Suppressor macrophage treated with lipopolysaccharide for 4 hours (primary cell): ENCODE measurements around the gene RPS6KA1.
A peak's percentile ranks its signal among the peaks of the same experiment; 100 is the strongest.
"Not testable (repeated sequence)": the region's sequence is repeated elsewhere in the genome, so short reads cannot be mapped to it uniquely, and the experiment has no call there.

Experiments
- DNase-seq: peaks from one replicate; pipeline ENCODE4 v3.0.0-alpha.2; 2020

The RPS6KA1 gene

DNA sequence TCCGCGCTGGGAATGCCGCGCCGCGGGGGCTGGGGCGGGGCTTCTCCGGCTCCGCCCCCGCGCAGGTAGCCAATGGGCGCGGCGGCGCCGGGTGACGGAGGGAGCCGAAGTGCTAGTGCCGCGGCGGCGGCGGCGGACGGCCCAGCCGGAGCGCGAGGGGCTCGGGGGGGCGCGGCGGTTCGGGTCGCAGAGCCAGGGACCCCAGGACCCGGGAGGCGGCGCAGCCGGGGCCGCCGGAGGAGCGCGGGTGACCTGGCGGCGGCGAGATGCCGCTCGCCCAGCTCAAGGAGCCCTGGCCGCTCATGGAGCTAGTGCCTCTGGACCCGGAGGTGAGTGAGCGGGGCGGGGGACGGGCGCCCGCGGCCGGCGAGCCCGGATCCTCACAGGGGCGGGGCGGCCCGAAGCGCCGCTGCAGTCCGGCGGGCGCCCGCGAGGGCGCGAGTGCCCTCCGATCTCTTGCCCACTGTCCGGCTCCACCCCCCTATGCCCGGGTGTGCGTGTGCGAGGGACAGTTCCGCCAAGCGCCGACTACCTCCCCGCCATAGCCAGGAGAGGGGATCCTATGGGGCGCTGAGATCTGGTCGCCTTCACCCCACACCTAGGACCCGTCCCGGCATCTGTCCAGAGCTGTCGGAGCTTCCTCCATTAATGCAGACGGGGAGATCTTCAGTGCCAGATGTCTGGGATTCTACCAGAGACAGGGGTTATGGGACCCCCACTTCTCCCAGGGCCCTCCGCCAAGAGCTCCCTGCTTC is at the start of gene RPS6KA1:
TSS of gene RPS6KA1 (plus strand) at position 107 of the 755 bp plus-strand sequence. CDS start at position 267, 160 bp downstream.
- peak; percentile 69 for DNase-seq

DNA sequence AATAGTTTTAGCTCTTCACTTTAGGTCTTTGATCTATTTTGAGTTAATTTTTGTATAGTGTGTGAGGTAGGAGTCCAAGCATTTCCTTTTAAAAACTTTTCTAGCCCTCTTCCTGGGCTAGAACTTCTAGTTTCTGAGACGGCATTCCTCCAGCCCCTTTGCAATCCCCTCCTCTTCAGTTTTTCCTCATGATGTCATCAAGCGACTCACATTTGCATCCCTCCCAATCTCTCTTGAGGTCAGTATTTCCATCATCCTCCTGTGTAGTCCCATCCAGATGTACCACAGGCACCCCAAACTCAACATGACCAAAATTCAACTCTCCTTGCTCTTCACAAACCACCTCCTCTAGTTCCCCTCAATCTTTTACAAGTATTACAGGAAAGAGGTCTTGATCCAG is 46.6 kb upstream of the RPS6KA1 start:
- DNase-seq: no peak

DNA sequence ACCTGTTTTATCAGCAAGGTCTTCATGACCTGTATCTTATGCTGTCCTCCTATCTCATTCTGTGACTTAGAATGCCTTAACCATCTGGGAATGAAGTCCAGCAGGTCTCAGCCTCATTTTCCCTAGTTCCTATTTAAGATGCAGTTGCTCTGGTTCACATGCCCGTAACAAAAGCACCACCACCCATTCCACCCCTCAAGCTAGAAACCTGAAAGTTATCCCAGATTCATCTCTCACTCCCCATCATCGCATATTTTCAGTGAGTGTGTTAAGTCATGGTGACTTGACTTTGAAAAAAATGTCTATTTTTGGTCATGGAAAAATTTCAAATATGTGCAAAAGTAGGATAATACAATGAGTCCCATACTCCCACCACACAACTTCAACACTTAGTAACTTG is 45.6 kb upstream of the RPS6KA1 start:
- DNase-seq: no peak

DNA sequence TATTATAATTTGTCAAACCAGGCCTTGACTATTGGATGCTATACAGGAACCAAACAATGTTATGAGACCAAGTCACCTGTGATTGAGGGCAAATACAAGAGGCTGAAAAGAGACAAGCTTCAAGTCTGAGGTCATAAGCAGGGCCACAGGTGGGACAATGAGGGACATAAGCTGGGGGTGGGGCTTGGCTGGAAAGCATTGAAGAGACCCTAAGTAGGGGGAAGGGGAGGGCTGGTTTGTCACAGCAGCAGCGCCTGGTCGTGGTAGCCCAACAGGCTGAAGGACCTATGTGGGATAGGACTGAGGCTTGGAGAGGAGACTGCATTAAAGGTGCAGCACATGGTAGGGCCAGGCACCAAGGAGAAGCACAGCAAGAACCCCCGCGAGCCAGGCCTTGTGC is 39.4 kb upstream of the RPS6KA1 start:
- DNase-seq: no peak

DNA sequence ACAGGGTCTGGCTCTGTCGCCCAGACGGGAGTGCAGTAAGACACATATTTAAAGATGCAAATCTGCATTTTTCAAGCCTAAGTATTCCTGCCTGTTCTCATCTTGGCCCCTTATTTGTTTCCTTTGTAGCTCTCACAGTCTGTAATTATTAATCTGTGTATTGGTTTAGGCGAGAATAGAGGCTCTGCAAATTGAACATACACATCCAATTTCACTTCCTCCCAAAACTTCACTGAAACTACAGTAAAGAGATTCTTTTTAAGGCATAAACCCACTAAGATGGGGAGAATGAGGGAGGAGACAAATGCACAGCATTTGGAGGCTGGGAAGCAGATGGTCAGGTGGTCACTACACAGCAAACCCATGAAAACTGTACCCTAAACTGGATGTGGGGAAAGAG is 36.3 kb upstream of the RPS6KA1 start:
- no peak for DNase-seq

DNA sequence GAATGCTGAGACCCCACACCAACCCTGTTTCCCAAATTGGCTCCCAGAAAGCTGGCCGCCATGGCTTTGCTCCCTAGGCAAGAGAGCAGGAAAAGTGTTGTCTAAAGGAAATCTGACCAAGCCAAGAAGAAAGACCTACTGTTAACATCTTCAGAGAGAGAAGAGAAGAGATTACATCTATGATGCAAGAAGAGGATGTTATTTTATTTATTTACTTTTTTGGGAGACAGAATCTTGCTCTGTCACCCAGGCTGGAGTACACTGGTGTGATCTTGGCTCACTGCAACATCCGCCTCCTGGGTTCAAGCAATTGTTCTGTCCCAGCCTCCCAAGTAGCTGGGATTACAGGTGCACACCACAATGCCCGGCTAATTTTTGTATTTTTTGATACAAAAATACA is 35.6 kb upstream of the RPS6KA1 start:
- no peak for DNase-seq

DNA sequence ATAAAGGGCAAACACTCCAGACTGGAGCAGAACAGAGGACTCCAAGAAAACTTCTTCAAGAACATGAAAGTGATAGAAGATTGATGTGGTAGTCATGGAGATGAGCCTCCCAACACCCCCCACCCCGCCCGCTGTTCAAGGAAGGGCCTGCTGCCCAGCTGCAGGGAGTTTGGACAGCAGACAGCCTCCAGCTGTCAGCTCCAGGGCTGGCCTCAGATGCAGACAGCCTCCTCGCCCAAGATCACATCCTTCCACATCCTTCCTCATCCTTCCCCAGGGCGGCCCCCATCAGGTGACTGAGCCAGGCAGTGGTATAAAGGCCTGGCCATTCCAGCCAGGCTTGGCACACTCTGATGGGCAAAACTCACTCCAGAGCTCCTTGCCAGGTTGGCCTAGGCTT is 32.7 kb upstream of the RPS6KA1 start:
- no peak for DNase-seq

DNA sequence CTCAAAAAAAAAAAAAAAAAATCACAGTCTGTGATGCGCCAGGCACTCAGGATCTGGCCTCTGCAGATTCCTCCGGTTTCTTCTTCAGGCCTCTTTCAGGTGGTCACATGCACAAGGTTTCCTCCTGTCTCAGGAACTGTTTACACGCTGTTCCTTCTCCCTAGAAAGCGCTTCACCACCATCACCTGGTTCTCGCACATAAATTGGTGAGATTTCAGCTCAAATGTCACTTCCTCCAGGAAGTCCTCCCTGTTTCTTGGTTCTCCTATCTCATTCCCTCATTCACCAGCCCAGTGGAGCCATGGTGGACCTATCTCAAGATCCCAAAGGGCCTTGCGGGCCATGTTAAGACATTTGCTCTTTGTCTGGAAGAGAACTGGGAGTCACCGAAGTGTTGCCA is 30.7 kb upstream of the RPS6KA1 start:
- DNase-seq: no peak

DNA sequence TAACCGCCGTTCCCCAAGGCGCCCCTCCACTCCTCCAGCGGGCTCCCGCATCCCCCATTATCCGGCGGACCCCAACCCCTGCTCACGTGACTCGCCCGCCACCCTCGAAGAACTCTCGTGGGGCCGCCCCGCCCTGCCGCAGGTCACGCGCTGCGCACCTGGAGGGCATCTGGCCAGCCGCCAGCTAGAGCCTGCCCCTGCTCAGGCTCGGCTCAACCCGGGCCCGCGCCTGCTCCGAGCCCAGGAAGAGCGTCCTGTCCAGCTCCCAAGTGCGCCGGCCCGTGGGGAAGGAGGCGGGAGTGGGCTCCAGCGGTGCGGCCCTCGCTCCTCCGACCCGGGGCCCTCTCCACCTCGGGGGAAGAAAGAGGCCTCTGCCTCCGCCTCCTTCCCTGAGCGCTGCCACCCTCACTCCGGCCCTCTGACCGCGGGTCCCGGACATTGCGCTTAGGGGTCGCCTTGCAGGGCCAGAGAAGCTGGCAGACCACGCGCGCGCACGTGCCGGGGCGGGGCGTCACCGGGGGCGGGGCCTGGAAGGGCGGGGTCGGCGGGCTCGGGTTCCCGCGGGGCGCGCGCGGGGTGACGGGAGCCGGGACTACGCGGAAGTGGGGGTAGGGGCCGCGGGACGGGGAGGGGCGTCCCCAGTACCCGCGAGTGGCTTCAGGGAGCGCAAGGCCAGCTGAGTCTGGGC is 28.9 kb upstream of the RPS6KA1 start:
- peak; percentile 93 for DNase-seq

DNA sequence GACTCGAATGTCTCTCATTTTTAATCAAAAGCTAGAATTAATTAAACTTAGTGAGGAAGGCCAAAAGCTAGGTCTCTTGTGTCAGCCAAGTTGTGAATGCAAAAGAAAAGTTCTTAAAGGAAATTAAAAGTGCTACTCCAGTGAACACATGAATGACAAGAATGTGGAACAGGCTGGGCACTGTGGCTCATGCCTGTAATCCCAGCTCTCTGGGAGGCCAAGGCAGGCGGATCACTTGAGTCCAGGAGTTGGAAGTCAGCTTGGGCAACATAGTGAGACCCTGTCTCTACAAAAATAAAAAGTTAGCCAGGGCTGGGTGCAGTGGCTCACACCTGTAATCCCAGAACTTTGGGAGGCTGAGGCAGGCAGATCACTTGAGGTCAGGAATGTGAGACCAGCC is 18.9 kb upstream of the RPS6KA1 start:
- DNase-seq: not testable (repeated sequence)

DNA sequence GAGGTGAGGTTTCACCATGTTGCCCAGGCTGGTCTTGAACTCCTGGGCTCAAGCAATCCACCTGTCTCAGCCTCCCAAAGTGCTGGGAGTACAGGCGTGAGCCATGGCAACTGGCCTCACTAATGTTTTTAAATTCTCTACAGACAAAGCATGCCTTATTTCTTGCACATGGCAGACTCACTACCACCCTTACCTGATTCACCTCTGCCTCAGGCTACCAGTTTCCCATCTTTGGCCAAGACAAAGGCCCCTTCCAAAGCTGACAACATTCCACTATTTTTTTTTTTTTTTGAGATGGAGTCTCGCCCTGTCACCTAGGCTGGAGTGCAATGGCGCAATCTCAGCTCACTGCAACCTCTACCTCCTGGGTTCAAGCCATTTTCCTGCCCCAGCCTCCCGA is 13.7 kb upstream of the RPS6KA1 start:
- DNase-seq: not testable (repeated sequence)

DNA sequence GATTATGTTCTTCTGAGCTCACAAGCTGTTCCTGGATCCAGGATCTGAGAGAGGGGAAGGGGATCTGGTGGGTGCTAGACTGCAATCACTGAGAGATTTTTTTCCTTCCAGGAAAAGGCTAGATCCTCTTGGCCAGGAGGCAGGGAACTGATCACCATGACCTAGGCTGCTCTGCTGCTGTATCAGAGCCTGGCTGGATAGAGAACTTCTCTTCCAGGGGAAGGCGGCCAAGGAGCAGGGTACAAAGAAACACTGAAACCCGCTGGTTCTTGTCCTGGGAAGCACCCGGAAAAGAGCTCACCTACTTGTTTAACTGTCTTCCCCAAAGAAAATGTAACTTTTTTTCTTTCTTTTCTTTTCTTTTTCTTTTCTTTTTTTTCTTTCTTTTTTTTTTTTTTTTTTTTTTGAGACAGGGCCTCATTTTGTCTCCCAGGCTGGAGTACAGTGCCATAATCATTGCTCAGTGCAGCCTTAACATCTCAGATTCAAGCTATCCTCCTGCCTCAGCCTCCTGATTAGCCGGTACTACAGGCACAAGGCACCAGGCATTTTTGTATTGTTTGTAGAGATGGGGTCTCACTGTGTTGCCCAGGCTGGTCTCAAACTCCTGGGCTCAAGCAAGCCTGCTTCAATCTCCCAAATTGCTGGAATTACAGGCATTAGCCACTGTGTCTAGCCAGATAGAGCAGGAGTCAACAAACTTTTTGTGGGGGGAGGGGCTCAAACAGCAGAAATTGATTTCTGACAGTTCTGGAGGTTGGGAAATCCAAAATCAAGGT is 12.4 kb upstream of the RPS6KA1 start:
- no peak for DNase-seq

DNA sequence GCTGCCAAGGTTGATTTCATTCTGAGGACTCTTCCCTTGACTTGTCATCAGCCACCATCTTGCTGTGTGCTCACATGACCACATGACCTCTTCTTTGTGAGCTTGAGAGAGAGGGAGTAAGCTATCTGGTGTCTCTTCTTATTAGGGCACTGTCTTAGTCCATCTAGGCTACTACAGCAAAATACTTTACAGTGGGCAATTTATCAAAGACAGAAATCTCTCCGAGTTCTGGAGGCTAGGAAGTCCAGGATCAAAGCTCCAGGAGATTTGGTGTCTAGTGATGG is 11.9 kb upstream of the RPS6KA1 start:
- no peak for DNase-seq

DNA sequence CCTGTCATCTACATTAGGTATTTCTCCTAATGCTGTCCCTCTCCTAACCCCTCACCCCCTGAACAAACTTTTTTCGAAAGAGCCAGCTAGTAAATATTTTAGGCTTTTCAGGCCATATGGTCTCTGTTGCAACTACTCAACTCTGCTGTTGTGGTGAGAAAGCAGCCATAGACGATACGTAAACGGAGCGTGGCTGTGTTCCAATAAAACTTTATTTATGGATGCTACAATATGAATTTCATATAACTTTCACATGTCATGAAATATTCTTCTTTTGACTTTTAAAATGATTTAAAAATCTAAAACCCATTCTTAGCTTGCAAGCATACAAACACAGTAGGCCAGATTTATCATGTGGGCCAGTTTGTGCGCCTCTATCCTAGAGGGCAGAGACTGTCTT is 11.2 kb upstream of the RPS6KA1 start:
- DNase-seq: no peak

DNA sequence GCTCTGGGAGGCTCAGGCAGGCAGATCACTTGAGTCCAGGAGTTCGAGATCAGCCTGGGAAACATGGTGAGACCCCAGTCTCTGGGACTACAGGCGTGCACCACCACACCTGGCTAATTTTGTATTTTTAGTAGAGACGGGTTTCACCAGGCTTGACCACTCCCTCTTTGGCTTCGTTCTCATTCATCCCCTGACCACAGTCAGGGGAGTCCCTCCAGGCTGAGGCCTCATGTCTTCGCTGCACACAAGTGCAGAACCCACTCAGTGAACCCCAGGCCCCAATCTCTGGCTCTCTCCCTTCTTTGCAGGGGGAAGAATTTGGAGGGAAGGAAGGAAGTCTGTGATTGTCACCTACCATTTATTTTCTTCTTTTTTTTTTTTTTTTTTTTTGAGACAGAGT is 9.2 kb upstream of the RPS6KA1 start:
- DNase-seq: no peak

DNA sequence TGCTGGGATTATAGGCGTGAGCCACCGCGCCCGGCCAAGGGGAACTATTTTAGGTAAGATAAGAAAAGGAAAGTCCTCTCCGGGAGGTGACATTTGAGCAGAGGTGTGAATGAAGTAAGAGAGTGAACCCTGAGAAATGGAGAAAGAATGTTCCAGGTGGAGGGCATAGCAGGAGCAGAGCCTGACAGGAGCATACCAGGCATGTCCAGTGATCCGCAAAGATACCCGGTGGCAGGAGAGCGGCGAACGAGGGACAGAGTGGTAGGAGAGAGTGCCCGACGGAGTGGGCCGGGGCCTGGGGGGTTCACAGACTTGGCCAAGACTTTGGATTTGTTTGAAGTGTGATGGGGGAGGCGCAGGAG is 7.9 kb upstream of the RPS6KA1 start:
- DNase-seq: no peak

DNA sequence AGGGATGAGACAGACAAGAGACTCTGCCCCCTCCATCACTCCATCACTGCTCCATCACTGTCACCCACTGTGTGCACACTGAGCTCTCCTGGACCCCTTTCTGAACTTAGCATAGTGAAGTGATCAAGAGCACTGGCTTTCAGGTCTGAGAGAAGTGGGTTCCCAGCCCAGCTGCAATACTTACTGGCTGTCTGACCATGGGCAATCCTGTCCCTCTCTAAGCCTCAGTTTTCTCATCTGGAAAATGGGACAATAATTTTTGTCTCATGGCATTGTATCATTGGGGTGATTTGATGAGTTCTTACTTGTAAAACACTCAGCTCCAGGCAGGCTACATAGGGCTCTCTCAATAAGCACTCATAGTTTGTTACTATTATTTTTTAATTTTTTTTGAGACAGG is 7.5 kb upstream of the RPS6KA1 start:
- DNase-seq: no peak

DNA sequence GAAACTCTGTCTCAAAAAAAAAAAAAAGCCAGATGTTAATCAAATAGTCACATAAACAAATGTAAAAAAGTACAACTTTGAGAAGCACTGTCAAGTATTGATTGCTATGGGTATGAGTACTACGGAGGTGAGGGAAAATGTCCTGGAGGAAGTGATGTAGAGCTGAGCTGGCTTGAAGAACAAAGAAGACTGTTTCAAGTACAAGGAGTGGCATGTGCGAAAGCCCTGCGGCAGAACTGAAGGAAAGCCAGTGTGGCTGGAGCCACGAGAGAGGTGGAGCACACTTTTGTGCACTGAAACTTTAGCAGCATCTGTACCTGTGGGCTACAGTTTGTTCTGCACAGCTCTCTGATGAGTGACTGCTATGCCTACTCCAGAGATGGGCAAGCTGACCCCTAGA is 5.4 kb upstream of the RPS6KA1 start:
- DNase-seq: no peak

DNA sequence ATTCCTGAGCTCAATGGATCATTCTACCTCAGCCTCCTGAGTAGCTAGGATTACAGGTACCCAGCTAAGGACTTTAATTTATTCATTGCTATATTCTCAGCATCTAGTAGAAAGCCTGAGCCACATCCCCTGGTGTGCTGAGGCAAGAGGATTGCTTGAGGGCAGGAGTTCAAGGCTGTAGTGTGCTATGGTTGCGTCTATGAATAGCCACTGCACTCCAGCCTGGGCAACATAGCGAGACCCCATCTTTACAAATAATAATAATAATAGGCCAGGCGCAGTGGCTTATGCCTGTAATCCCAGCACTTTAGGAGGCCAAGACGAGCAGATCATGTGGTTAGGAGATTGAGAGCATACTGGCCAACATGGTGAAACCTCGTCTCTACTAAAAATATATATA is 3.3 kb upstream of the RPS6KA1 start:
- no peak for DNase-seq

DNA sequence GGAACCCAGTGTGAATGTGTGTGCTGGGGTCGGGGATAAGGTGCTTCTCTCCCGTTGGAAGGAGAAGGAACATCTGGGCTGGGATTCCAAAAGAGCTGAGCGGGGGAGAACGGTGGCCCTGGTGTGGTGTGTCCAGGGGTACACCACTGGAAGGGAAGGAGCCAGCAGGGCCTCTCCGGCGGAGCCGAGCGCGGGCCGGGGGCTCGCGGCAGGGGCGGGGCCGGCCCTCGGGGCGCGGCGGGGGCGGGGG is 231 bp upstream of the RPS6KA1 start:
- DNase-seq: no peak

DNA sequence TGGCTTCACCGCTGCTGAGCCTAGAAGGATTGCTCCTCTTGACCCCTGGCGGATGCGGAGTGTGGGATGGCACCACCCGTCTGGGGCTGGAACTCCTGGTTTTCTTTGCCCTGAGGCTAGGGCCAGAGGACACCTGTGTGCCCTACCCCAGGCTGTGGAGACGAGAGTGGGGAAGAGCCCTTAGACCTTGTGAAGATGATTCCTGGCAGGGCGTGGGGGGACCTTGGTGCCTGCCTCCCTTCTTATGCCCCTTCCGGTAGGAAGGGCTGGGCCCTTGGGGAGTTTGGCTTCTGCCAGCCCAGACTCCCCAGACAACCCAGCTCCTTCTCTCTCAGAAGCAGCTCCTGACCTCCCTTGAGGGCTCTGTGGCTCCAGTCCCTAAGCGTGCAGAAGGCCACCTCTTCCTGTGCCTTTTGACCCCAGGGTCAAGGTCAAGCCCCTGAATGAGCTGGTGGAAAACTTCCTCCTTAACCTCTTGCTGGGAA is 891 bp downstream of the RPS6KA1 start:
- peak; percentile 16 for DNase-seq

DNA sequence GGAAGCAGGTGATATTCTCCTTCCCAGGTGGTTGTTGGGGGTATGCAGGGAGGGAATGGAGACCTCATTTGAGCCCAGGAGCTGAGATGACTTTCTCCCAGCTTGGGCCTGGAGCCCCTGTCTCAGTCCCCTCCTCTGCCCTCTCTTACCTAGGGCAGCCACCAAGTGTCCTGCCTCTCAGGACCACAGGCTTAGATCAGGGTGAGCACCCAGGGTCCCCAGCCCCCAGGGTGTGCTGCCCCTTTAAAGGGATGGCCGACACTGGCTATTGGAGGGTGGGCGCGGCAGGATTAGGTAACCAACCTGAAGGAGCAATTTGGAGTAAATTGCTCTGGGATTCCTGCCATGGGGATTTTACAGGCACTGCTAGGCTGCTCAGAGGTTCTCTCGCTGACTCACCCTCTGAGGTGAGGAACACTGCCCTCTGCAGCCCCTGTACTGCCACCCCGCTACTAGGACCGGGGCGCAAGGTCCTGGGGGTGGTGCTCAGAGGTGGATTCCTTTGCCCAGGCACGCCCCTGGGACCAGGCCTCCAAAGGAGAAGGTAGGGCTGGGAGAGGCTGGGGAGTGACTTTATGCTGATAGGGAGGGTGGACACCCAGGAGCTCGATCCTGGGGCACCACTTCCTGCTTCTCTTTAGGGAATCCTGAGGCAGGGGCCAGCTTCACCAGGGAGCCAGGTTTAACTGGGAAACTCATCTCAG is 1.5 kb downstream of the RPS6KA1 start:
- DNase-seq: peak; percentile 21

DNA sequence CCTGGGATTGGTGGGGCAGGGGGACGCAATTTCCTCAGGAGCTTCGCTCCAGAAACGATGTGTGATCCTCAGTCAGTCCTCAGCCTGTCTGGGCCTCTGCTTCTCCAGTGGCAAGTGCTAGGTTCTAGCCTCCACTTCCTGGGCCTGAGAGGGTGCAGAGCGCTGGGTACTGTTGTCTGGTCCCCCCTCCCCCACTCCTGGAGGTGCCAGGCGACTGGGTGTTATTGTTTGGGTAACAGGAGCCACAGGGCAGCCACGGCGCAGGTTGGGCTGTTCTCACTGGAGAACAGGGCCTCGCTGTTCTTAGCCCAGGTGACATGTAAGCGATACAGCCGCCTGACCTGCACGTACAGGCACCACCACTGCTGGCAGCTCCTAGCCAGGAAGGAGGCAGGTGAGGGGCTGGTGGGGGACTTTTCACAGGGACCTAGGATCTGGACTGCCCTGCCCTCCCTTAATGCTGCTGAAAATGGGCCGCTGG is 2.1 kb downstream of the RPS6KA1 start:
- DNase-seq: no peak
